Femur (tissue), 1 donor: Measurements from ENCODE around the gene CENPH.
"Not testable (repeated sequence)": the region's sequence is repeated elsewhere in the genome, so short reads cannot be mapped to it uniquely, and the experiment has no call there.

Source experiments
- DNase-seq: peaks from one replicate; pipeline ENCODE4 v3.0.0-alpha.2; 2017

Gene CENPH

DNA sequence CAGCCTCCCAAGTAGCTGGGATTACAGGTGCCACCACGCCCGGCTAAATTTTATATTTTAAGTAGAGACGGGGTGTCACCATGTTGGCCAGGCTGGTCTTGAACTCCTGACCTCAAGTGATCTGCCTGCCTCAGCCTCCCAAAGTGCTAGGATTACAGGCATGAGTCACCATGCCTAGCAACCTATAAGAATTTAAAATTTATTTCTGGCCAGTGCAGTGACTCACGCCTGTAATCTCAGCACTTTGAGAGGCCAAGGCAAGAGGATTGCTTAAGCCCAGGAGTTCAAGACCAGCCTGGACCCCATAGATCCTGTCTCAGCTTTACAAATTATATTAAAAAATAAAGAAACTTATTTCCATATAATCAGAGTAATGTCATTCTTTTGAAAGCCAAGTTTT, 66.6 kb downstream of the CENPH start:
- DNase-seq, result not testable (repeated sequence)

DNA sequence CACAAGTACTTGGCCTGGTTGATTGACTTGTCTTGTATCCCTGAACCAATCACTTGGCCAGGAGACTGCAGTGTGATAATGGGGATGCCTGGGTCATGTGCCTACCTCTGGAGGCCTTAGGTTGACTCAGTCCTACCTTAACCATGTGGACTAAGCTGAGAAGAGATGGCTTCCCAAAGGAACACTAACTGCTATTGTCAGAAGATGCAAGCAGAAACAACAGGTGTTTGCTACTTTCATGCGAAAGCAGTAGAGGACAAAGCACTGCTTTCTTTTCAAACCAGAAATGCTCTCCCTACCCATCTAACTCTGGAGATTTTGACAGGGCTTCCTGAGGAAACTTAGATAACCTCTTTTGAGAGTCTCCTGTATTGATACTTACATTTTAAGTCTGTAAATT, 68.2 kb downstream of the CENPH start:
- no peak for DNase-seq
